Measurements from ENCODE around the gene GCN1.

Gene GCN1

DNA sequence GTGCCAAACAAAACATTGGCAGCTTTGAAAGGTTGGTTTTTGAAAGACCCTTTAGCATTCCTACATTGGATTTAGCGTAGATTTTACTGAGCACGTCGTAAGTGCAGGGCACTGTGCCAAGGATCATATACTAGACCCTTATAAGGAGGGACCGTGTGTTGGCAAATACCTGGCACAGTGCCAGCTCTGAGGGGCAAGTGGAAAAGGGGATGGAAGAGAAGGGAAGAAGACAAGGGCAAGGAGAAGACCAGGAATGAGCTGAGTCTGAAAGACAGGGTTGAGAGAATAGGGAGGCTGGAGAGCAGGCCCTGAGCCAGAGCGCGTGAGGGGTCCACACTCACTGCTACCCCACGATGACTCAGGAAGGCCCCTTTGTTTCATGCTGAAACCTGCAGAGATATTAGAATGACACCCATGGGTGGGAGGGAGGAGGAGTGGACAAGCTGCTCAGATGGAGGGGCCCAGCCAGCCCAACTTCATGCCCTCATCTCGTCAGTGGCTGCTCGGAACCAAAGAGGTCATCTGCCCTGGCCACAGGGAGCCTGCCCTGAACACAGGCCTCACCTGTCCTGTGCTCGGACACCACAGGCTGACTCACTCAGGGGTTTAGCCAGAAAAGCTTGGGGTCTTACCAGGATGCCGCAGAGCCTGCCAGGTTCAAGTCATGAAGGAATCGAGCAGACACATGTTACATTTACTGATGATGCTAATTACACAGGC, 103.0 kb downstream of the GCN1 start:
- no peak for DNase-seq

DNA sequence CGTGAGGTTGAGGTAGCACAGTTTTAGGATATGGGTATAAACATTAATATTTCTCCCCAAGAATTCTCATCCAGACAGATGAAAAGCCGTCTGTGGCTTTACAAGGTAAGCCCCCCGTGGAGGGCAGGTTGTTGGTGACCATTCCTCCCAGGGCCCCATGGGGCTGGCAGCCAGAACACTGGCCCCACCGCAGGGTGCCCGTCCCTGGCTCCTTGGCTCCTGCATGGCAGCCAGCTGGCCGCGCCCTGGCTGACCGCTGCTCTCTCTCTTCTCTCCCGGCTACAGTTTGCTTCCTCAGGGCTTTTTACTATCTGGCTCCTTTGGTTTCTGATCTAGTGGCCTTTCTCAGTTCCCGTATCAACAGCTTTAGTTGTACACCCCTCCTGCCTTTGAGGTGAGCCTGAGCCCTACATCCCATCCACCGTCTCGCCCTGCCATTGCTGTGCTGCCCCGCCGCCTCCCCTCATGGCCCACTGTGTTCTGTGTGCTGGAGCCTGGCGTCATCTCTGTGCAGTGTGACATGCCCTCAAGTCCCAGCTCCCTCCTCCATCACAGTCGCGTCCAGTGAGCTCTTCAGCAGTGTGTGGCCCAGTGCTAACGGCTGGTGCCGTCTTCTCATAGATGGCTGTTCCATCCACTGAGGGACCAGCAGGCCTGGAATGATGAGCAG, 103.8 kb downstream of the GCN1 start:
- DNase-seq: no peak

DNA sequence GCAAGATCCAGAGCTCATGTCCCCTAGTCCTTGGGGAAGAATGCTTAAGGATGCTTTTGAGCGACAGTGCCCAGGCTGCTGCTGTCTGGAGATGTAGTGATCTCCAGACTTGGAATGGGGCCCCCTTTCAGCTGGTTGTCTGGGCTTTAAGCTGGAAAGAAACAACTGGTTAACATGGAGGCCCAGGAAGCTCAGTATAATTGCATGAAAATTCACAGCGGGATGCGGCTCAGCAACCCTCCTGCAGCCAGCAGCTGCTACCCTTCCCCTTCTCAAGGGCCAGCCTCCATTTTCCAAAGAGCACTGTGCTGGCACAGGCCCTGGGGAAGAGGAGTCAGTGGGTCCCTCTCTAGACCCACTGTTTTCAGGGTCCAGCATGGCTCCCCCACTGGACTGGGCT, 104.3 kb downstream of the GCN1 start:
- DNase-seq: no peak

DNA sequence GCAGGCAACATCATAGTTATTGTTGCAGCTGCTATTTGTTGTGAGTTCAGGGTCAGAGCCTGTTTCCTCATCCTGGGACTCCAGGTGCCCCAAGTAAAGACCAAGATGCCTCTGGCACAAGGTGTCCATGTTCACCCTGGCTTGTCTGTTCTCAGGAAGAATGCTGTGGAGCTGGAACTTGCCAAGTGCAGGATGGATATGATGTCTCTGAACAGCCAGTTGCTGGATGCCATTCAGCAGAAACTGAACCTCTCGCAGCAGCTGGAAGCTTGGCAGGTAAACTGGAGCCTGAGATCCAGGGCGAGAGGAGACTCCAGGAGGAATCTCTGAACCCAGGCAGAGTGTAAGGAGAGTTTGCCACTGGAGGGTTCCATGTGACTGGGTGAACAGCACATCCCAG, 104.7 kb downstream of the GCN1 start:
- no peak for DNase-seq

DNA sequence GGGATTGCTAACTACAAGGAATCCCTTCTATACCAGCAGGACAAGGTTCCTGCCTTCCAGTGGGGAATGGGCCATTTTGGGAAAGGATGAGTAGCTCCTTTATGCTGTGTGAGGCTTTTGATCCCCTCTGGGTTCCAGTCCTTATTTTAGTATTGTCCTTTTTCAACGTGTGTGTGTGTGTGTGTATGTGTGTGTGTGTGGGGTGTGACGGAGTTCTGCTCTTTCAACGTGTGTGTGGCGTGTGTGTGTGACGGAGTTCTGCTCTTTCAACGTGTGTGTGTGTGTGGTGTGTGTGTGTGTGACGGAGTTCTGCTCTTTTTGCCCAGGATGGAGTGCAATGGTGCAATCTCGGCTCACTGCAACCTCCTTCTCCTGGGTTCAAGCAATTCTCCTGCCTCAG, 105.4 kb downstream of the GCN1 start:
- no peak for DNase-seq

DNA sequence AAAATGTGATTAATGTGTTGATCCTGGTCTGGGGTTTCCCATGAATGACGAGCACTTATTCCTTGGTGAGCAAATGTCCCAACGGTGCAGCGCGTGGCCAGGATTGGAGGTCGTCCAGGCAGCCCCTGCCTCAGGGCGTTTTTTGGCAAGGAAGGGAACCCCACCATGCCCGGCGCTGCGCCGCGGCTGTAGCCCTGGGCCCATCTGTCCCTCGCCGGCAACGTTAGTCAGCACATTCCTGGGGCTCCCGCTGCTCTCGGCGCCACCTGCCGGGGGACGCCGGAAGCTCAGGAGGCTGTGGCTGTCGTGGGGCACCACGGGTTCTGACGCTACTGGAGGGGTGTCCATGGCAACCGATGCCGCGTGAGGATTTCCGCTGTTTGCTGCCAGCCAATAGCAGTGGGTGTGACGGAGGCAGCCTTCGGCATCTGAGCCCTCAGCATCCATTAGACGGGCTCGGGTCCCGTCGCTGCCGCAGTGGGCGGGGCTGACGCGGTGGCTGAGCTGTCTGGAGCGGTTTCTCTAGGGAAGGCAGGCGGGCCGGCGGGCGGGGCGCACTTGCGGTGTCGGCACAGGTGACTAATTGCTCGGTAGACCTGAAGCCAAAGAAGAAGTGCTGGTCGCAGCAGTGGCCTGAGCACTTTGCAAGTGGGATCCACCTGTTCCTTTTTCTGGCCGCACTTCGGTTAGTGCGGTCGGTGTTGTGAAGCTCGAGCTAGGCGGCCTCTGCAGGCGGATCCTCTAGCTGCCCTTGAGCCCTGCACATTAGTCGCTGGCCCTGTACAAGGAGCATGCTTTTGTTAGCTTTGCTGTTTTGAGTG, 107.5 kb downstream of the GCN1 start:
- DNase-seq: peak; percentile 97

DNA sequence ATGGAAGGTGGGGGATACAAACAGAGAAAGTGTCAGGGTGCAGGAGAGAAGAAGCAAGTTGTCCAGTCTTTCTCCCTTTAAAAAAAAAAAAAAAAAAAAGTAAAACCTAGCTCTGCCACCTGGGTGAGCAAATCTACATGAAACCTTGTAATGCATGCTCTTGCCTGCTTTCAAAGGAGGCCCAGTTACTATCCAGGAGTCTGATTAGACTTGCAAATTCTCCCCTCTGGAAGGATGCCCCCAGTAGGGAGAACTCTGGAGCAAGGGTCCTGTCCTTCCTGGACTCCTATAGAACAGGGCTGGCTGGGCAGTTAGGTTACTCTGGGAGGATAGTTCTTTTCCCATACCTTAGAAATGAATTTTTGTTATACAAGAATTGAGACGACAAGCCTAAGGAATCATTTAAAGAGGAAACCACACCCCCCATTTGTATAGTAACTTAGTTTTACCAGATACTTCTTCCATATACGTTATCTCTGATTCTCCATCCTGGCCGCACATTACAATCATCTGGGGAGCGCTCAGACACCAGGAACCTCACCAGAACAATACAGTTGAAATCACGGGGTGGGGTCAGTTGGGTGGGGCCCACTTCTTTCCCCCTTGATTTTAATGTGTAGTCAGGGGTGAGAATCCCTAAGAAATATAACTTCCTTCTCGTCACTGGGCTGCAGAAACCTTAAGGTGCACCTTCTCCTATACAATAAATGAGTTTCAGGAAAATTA, 108.4 kb downstream of the GCN1 start:
- no peak for DNase-seq

DNA sequence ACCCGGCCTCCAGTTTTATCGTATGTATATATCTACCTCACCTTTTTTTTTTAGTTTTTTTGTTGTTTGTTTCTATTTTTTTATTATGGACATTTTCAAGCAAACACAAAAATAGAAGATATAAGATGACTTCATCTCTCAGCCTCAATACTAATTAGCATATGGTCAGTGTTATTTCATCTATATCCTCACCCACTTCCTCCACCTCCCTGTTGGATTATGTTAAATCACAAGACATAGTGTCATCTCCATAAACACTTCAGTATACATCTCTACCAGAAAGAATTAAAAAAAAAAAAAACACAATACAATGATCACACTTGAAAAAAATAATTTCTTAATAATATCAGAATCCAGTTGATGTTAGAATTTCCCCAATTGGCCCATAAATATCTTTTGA, 112.9 kb downstream of the GCN1 start:
- no peak for DNase-seq

DNA sequence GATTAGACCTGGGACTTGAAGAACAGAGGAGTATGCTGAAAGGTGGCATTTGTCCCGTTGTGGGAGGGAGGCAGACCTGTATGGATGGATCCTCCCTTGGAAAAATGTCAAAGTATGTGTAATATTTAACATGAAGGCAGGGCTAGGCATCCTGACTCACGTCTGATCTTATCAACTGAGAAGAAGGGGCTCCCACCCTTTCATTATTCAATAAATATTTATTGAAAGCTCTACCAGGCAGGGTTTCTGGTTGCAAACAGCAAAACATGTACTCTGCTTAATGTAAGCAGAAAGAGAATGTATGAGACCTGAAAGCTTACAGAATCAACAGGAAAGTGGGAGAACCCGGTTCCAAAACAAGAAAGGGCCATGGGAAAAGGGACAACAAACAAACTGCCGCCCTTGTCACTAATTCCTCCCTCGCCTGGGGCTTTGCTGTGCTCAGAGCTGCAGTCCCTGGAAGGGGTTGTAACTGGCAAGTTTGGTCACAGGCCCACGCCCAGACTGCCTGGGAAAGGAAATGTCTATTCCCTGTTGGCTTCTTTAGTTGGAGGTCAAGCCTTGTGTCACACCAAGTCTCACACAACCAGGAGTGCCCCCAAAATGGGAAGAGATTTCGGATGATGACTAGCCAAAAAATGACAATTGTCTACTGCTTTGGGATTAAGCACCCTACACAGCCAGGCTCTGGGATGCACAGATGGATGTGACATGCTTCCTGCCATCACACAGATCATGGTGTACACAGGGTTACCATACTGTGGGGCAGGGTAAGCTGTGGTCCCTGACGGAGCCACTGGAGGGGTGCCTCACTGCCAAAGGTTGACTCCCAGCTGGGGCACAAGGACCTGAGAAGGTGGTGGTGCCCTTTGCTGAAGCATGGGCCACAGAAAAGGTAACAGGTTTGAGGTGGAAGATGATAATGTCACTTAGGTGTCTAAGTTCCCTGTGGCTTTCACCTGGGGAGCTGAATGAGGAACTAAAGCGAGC, 114.8 kb downstream of the GCN1 start:
- no peak for DNase-seq

DNA sequence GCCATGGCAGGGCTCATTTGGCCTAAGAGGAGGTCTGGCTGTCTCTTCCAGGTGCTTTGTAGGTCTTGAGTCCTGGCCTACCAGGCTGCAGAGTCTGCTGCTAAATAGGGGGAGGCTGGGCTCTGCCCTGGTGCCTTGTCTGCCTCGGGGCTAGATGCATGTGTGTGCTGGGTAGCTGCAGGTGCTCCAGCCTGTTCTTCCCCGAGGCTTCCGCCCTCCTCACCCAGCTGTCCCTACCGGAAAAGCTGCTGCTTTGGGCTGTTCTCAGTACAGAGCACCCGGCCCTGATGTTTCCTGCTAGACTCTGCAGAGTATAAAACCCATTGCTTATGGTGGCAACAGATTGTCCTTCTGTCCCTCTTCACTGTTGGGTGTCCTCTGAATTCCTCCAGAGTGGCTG, 115.6 kb downstream of the GCN1 start:
- DNase-seq: no peak

DNA sequence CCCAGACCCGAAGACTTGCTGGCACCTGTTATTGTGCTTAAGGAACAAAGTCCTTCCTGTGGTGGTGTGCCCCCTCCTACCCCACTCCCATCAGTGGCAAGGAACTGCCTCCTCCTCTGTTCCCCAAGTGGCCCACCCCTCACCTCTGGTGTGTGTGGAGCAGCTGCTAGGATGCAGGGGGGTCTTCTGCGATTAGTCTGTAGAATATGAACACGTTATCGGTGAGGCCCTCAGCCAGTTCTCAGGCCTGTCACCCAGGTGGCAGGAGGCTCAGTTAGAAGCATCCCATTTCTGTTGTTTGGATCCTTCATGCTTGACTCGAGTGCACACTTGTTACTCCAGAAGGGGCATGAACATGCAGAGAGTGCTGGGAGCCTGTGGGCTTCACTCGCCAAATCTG, 117.3 kb downstream of the GCN1 start:
- DNase-seq: no peak

All from NCI-H1436 treated with DMSO at 0.1 percent for 48 hours (cell line).